Thyroid gland (tissue), 4 donors: ENCODE results near the gene CAPZB. TPM values are rescaled to one million over a fixed set of nuclear protein-coding genes. Genes with fewer than 3 reads are reported as not detected.

ENCODE experiments used
- DNase-seq, 2 donors: peaks; one replicate each; pipeline ENCODE4 v3.0.0-alpha.2; 2019
- H3K27ac ChIP-seq, 3 donors: fragments of 200-600 bp; sonication (generic); 1 replicate in 2 of 3; 2 replicates in 1 of 3; pipeline ENCODE4 v1.5.1; 2016 to 2019; ENCODE audit warnings: mild to moderate bottlenecking in 1 of 3, moderate library complexity in 1 of 3
- H3K27me3 ChIP-seq: fragments of 200-600 bp; sonication (generic); one replicate; pipeline ENCODE4 v1.5.1; 2019
- H3K36me3 ChIP-seq, 2 donors: fragments of 200-600 bp; sonication (generic); one replicate each; pipeline ENCODE4 v1.5.1; 2016 to 2019
- H3K4me1 ChIP-seq, 2 donors: fragments of 200-600 bp; sonication (generic); one replicate each; pipeline ENCODE4 v1.5.1; 2017 to 2019
- H3K4me3 ChIP-seq, 3 donors: fragments of 200-600 bp; sonication (generic); replicated peaks in 1 of 3; 1 replicate in 2 of 3; 2 replicates in 1 of 3; pipeline ENCODE4 v1.5.1; 2016; ENCODE audit warnings: mild to moderate bottlenecking in 1 of 3
- H3K9me3 ChIP-seq: fragments of 200-600 bp; sonication (generic); one replicate; pipeline ENCODE4 v1.5.1; 2017
- CTCF ChIP-seq, 6 experiments: fragments of 200-600 bp in 3 of 6; fragments of 450-650 bp in 3 of 6; sonication (generic) in 3 of 6; IDR thresholded peaks; one replicate each; pipeline ENCODE4 v1.5.1; 2016 to 2019; ENCODE audit warnings: antibody characterized with exemption in 6 of 6, mild to moderate bottlenecking in 2 of 6, inconsistent platforms in 1 of 6, moderate library complexity in 1 of 6
- POLR2A ChIP-seq, 2 donors: fragments of 450-650 bp; IDR thresholded peaks; one replicate each; pipeline ENCODE4 v1.6.1; 2017; ENCODE audit warnings: antibody characterized with exemption in 2 of 2, mild to moderate bottlenecking in 2 of 2, moderate library complexity in 1 of 2
- WGBS, 2 donors: methylation state at CpG; one replicate each; pipeline ENCODE4 v1.1.5; 2017; 5-methylcytosine and 5-hydroxymethylcytosine counted together
- intact Hi-C: fragments of 100-400 bp; cut with DNase I; formaldehyde crosslinking; loops from one replicate; pipeline ENCODE4 v1.15.1; 2023
- total RNA-seq, 4 donors: library from RNA; depleted of rRNA; stranded (reverse); fragments of >200 nt; gene quantifications; one replicate each; pipeline ENCODE4 v1.2.3, GENCODE V29; 2016

Gene CAPZB
- total RNA-seq, 4 donors from 2014 or later, result 75.4 to 116 (median 93.1) TPM

GRCh38 chr1:19469004-19469403, 16.3 kb downstream of the CAPZB start:
- DNase-seq, result no peak
- Histone ChIP-seq H3K4me3 (no peak overlapping the region), H3K9me3 (no peaks in the 10 kb centered on the region), H3K27me3 (no peaks in the 10 kb centered on the region), H3K4me1 (peaks cover 22 to 33% of the 10 kb centered on the region in 2 donors), H3K27ac (peak overlapping the region; percentile 33 to 51 (median 44)), H3K36me3 (no peaks in the 10 kb centered on the region)
- TF ChIP-seq CTCF (IDR thresholded peaks at IDR 0.05) (no peak), POLR2A (IDR thresholded peaks at IDR 0.05) (no peak)
- intact Hi-C loops, result no loop called here
- WGBS, 2 donors, result 88 to 89% methylated on average over 7 of the region's 7 CpGs

DNA sequence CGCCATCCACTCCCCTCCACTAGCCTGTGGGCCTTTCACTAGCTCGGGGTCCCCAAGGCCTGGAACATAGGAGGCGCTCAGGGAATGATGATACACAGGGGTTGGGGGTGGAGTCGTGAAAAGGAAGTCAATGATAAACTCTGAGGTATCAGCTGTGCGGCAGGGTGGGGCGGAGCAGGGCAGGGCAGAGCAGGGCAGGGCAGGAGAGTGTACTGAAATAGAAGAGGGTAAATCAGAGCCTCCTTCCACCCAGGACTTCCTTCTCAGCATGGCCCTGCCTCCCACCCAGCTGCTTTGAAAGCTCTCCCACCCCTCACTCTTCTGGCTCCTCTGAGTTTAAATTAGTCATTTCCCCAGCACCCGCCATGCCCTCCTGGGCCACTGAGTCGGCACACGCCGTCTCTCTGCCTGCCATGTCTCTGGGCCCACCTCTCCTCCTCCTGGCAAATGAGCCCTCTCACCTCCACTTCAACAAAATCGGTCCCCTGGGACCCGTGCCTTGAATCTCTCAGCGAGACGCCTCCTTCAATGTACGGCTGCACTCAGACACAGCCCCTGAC, 16.9 kb downstream of the CAPZB start:
- H3K27me3 ChIP-seq, result no peaks in the 10 kb centered on the region
- 78 to 84% methylated on average over 15 of the region's 15 CpGs for WGBS, 2 donors
- H3K36me3 ChIP-seq, result no peaks in the 10 kb centered on the region
- TF ChIP-seq POLR2A (IDR thresholded peaks at IDR 0.05) (no peak), CTCF (IDR thresholded peaks at IDR 0.05) (no peak)
- intact Hi-C loops, result no loop called here
- peak overlapping the region; percentile 33 to 51 (median 44) for H3K27ac ChIP-seq
- H3K4me3 ChIP-seq, result no peak overlapping the region
- peaks cover 25 to 35% of the 10 kb centered on the region in 2 donors for H3K4me1 ChIP-seq
- no peak for DNase-seq
- H3K9me3 ChIP-seq, result no peaks in the 10 kb centered on the region

DNA sequence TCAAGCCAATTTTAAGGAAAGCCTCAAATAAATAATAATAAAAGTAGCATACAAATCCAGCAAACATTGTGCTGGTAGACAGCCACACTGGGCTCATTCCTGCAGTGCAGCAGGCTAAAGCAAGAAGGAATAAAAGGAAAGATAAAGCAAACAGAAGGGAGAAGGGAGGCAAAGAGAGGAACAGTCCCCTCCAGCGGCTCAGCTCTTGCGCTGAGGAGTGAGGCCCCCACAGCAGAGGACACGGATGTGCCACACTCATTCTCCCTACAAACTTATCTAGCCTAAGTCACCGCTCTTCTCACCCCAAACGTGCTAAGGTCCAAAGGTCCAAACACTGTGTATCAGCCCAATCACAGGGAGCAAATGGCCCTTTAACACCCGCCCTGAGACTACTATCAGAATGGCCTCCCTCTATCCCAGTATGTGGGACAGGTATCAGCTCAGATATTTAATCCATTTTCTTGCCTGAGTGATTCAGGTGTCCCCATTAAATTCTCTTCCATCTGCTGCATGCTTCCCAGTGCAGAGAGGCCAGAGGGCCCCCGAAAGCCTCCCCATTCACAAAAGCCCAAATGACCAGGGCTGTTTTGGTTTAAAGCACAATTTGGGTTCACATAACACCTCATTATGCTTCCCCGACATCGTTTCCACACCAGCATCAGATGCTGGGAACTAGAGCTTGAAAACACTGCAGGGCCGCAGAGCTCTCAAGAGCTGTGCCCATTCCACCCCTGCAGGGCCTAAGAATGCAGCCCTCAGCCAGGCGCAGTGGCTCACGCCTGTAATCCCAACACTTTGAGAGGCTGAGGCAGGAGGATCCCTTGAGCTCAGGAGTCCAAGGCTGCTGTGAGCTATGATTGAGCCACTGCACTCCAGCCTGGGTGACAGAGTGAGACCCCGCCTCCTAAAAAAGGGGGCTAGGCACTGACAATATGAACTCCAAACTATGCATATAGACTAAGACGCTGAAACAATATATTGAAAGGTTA, 17.8 kb downstream of the CAPZB start:
- peaks cover 35 to 45% of the 10 kb centered on the region in 2 donors for H3K4me1 ChIP-seq
- WGBS, 2 donors, result 84% methylated on average over 14 of the region's 14 CpGs
- H3K36me3 ChIP-seq, result no peaks in the 10 kb centered on the region
- no peak for DNase-seq
- H3K9me3 ChIP-seq, result no peaks in the 10 kb centered on the region
- H3K4me3 ChIP-seq, result no peak overlapping the region
- no peak overlapping the region for H3K27ac ChIP-seq
- H3K27me3 ChIP-seq, result no peaks in the 10 kb centered on the region
- intact Hi-C loops, result no loop called here
- no peak for TF ChIP-seq POLR2A (IDR thresholded peaks at IDR 0.05)
- TF ChIP-seq CTCF (IDR thresholded peaks at IDR 0.05), result no peak

GRCh38 chr1:19466112-19466561, 19.2 kb downstream of the CAPZB start:
- intact Hi-C loops, result no loop called here
- DNase-seq, result no peak
- no peaks in the 10 kb centered on the region for H3K27me3 ChIP-seq
- H3K9me3 ChIP-seq, result no peaks in the 10 kb centered on the region
- no peaks in the 10 kb centered on the region for H3K36me3 ChIP-seq
- H3K4me3 ChIP-seq, result no peak overlapping the region
- 73 to 78% methylated on average over 8 to 9 of the region's 9 CpGs for WGBS, 2 donors
- H3K4me1 ChIP-seq, result peaks cover 36 to 56% of the 10 kb centered on the region in 2 donors
- H3K27ac ChIP-seq, result no peak overlapping the region
- TF ChIP-seq POLR2A (IDR thresholded peaks at IDR 0.05), result no peak
- TF ChIP-seq CTCF (IDR thresholded peaks at IDR 0.05), result no peak

DNA sequence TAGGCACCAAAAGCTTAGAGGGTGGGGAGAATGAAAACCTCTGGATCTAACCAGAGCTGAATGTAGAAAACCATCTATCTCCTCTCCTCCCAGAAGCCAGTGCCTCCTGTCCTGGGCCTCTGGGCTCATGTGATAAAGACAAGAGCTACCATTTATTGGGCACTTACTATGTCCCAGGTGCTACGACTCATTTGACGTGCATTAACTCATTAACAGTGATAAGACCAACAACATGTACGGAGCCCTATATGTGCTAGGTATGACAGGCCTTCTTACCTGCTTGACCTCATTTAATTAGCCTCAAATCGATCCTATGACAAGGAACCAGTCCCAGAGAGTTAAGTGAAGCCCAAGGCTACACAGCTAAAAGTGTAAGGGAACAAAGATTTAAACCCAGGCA, 19.7 kb downstream of the CAPZB start:
- H3K36me3 ChIP-seq, result no peaks in the 10 kb centered on the region
- no peak overlapping the region for H3K4me3 ChIP-seq
- 95 to 100% methylated on average over 4 of the region's 4 CpGs for WGBS, 2 donors
- no peaks in the 10 kb centered on the region for H3K9me3 ChIP-seq
- no peak overlapping the region for H3K27ac ChIP-seq
- no peaks in the 10 kb centered on the region for H3K27me3 ChIP-seq
- no peak for DNase-seq
- no peak for TF ChIP-seq POLR2A (IDR thresholded peaks at IDR 0.05)
- TF ChIP-seq CTCF (IDR thresholded peaks at IDR 0.05), result no peak
- intact Hi-C loops, result no loop called here
- peaks cover 32 to 60% of the 10 kb centered on the region in 2 donors for H3K4me1 ChIP-seq
